Breast epithelium (tissue), 4 donors: ENCODE measurements around the gene XPNPEP1. TPM values are rescaled to one million over a fixed set of nuclear protein-coding genes. Genes with fewer than 3 reads are reported as not detected.

Experiments
- DNase-seq, 2 donors: peaks; one replicate each; pipeline ENCODE4 v3.0.0-alpha.2; 2019; ENCODE audit warnings: low spot score in 2 of 2
- H3K27ac ChIP-seq, 2 donors: fragments of 200-600 bp; sonication (generic) in 1 of 2; one replicate each; pipeline ENCODE4 v1.5.1; 2016 to 2019; ENCODE audit warnings: mild to moderate bottlenecking in 1 of 2
- H3K27me3 ChIP-seq, 2 donors: fragments of 200-600 bp; sonication (generic) in 1 of 2; one replicate each; pipeline versions ENCODE4 v1.5.1 to v1.6.0; 2017 to 2019; ENCODE audit warnings: control low read depth in 1 of 2, mild to moderate bottlenecking in 1 of 2
- H3K36me3 ChIP-seq: fragments of 200-600 bp; one replicate; pipeline ENCODE4 v1.5.1; 2019
- H3K4me1 ChIP-seq, 2 donors: fragments of 200-600 bp; sonication (generic); one replicate each; pipeline ENCODE4 v1.5.1; 2016 to 2019; ENCODE audit warnings: control low read depth in 1 of 2
- H3K4me3 ChIP-seq, 3 donors: fragments of 200-600 bp; sonication (generic); 1 replicate in 2 of 3; 2 replicates in 1 of 3; pipeline ENCODE4 v1.5.1; 2016 to 2019; ENCODE audit warnings: mild to moderate bottlenecking in 3 of 3, moderate library complexity in 2 of 3
- H3K9me3 ChIP-seq, 2 donors: fragments of 200-600 bp; sonication (generic) in 1 of 2; one replicate each; pipeline ENCODE4 v1.5.1; 2016 to 2019; ENCODE audit warnings: control low read depth in 1 of 2
- POLR2A ChIP-seq: fragments of 450-650 bp; IDR thresholded peaks from one replicate; pipeline ENCODE4 v1.6.1; 2016; ENCODE audit warnings: antibody characterized with exemption, mild to moderate bottlenecking, moderate library complexity
- POLR2AphosphoS5 ChIP-seq, 3 donors: sonication (generic); formaldehyde crosslinking; IDR thresholded peaks; one replicate each; pipeline ENCODE4 v1.6.1; 2017; ENCODE audit warnings: antibody characterized with exemption in 3 of 3
- intact Hi-C: fragments of 100-400 bp; cut with DNase I; formaldehyde crosslinking; loops from one replicate; pipeline ENCODE4 v1.15.1; 2023; ENCODE audit warnings: low total_unique reads
- total RNA-seq, 3 donors: library from RNA; depleted of rRNA; stranded (reverse); fragments of >200 nt; gene quantifications; one replicate each; pipeline ENCODE4 v1.1.0, GENCODE V29; 2016
- TF ChIP-seq, protein P1 (sequence below), 3 donors: fragments of 450-650 bp; IDR thresholded peaks; one replicate each; pipeline ENCODE4 v1.5.1; 2016 to 2017; ENCODE audit warnings: antibody characterized with exemption in 3 of 3, mild to moderate bottlenecking in 3 of 3, moderate library complexity in 3 of 3

The XPNPEP1 gene
- total RNA-seq, 3 donors from 2014 or later = 61.1 to 89.5 (median 89.0) TPM

DNA sequence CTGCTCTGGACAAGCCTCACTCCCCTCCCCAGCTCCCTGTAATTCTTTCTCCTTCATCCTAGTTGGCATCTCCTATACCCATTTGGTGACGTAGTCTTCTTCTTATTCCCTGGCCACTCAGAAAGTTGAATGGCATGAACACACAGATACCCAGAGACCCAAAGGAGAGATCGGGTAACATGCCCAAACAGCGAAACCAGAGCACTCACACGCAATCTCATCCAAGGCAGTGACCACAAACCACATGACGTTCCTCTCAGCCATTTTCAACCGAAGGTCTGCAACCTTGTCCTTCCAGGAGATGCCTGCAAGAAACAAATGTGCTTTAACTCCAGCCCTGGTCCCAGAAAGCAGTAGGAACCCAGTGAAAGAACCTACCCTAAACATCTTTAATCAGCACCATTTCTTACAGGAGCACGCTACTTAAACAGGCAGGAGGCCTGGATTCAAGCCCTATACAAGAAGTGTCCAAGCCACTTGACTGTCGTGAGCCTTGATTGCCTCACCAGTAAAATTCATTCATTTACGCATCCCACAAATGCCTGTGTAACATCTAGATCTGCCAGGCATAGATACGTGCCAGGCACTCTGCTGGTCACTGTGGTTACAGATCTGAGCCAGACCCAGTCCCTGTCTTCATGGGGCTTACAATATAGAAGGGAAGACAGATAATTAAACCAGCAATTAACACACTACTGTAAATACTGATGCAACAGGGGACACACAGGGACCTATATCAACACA, 37.1 kb downstream of the XPNPEP1 start:
- H3K4me3 ChIP-seq = no peak overlapping the region
- H3K9me3 ChIP-seq = no peaks in the 10 kb centered on the region
- DNase-seq = no peak
- H3K27ac ChIP-seq = no peak overlapping the region
- intact Hi-C loops = no loop called here
- peaks cover 4% of the 10 kb centered on the region for H3K36me3 ChIP-seq
- TF ChIP-seq POLR2A (no peak), POLR2AphosphoS5 (IDR thresholded peaks at IDR 0.05) (no peak)
- TF ChIP-seq, protein P1, sequence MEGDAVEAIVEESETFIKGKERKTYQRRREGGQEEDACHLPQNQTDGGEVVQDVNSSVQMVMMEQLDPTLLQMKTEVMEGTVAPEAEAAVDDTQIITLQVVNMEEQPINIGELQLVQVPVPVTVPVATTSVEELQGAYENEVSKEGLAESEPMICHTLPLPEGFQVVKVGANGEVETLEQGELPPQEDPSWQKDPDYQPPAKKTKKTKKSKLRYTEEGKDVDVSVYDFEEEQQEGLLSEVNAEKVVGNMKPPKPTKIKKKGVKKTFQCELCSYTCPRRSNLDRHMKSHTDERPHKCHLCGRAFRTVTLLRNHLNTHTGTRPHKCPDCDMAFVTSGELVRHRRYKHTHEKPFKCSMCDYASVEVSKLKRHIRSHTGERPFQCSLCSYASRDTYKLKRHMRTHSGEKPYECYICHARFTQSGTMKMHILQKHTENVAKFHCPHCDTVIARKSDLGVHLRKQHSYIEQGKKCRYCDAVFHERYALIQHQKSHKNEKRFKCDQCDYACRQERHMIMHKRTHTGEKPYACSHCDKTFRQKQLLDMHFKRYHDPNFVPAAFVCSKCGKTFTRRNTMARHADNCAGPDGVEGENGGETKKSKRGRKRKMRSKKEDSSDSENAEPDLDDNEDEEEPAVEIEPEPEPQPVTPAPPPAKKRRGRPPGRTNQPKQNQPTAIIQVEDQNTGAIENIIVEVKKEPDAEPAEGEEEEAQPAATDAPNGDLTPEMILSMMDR (IDR thresholded peaks at IDR 0.05) = no peak
- H3K4me1 ChIP-seq = no peaks in the 10 kb centered on the region
- H3K27me3 ChIP-seq = no peaks in the 10 kb centered on the region

DNA sequence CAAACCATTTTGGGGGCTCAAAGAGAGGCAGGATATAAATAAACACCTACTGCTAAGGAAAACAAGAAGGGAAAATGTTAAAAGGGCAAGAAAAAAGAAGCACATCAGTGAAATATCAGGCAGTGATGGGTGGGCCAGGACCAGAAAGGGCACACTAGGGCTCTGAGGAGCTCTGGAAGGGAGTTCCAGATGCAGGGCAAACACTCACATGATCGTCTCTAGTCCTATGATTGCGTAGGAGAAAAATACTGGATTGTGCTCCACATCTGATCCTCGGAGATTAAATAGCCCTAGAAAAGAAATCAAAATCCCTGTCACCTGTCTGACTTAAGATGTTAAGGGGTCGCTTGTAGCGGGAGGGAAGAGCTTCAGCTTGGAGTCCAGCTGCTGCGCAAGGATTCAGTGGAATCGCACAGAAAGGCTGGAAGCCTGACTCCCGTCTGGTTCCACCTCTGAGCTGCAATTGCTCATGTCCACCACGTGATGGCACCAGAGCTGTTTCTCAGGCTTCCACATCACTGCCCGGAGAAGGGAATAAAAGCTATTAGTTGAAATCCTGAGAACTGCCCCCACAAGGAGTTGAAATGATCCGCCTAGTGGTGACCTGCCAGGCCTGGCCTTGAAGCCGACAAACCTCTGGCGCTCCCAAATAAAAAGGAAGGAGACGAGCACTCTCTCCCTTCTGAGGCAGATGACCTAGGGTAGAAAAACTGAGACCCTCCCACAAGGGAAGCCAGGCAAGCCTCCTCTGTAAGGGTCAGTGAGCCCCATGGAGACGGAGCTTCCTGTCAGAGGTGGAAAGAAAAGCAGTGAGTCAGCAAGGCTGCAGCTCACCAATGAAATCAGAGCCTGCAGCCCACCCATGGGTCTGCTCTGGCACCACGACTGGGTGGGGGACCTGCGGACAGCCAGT, 39.2 kb downstream of the XPNPEP1 start:
- TF ChIP-seq, protein P1 (IDR thresholded peaks at IDR 0.05) = peak; percentile 77 to 96 (median 94)
- peak in 2 of 3 donors; percentile 36 to 54 for TF ChIP-seq POLR2AphosphoS5 (IDR thresholded peaks at IDR 0.05)
- no peak for TF ChIP-seq POLR2A
- H3K4me1 ChIP-seq = no peaks in the 10 kb centered on the region
- H3K27ac ChIP-seq = peak overlapping the region; percentile 45 to 52
- peaks cover 4% of the 10 kb centered on the region for H3K36me3 ChIP-seq
- no peak overlapping the region for H3K4me3 ChIP-seq
- no peaks in the 10 kb centered on the region for H3K9me3 ChIP-seq
- intact Hi-C loops = no loop called here
- peak in 1 of 2 donors; percentile 48 for DNase-seq
- H3K27me3 ChIP-seq = no peaks in the 10 kb centered on the region

DNA sequence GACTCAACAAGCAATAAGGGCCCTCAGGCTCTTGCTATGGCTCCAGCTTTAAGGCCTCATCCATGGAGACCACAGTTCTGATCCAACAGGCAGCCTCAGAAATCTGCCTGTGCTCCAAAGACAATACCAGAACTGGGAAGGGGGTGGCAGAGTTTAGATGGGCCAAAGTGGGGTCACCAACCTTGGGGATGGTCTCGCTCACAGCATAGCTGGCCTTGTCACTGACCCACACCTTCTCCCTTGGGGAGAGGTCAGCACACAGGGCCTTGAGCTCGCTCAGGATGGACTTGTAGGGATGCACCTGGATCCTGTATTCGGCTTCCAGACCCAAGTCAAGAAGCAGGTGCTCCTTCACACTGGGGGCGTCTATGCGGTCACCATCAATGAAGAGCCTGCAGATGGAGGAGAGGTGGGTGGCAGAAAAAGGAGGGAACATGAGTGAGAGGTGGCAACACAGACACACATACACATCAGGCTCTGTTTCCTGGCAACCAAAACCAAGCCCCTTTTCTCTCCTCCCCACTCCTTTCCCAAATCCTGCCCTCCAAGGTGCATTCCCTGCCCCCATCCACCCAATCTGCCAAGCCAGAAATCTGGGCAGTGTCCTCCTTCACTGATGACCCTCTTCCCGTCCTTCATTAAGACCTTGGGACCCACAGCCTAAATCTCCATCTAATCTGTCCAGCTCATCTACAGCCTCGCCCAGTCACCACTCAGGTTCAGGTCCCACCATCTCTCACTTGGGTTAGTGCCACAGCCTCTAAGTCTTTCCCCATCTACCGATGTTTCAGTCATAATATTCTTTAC, 40.9 kb downstream of the XPNPEP1 start:
- H3K27ac ChIP-seq = peak overlapping the region in 1 of 2 donors; percentile 3
- H3K4me3 ChIP-seq = no peak overlapping the region
- no peaks in the 10 kb centered on the region for H3K27me3 ChIP-seq
- H3K4me1 ChIP-seq = no peaks in the 10 kb centered on the region
- H3K9me3 ChIP-seq = no peaks in the 10 kb centered on the region
- TF ChIP-seq, protein P1 (IDR thresholded peaks at IDR 0.05) = no peak
- TF ChIP-seq POLR2AphosphoS5 (IDR thresholded peaks at IDR 0.05) = no peak
- no peak for TF ChIP-seq POLR2A
- no peak for DNase-seq
- H3K36me3 ChIP-seq = no peaks in the 10 kb centered on the region
- intact Hi-C loops = no loop called here

GRCh38 chr10:109881769-109882057, 41.6 kb downstream of the XPNPEP1 start:
- DNase-seq = no peak
- H3K27me3 ChIP-seq = no peaks in the 10 kb centered on the region
- no peaks in the 10 kb centered on the region for H3K4me1 ChIP-seq
- intact Hi-C loops = loop anchor here (1.0 kb wide), 1 partner anchor 37 kb away; no protein-coding TSS in a partner anchor
- no peaks in the 10 kb centered on the region for H3K9me3 ChIP-seq
- TF ChIP-seq, protein P1 (IDR thresholded peaks at IDR 0.05) = no peak
- TF ChIP-seq POLR2A (no peak), POLR2AphosphoS5 (IDR thresholded peaks at IDR 0.05) (no peak)
- H3K4me3 ChIP-seq = no peak overlapping the region
- H3K36me3 ChIP-seq = no peaks in the 10 kb centered on the region
- peak overlapping the region in 1 of 2 donors; percentile 3 for H3K27ac ChIP-seq
